Stimulated activated naive CD4-positive, alpha-beta T cell (primary cell): ENCODE data around the gene PFKL.

Experiments
- DNase-seq, 6 experiments: peaks; one replicate each; lab custom pipeline; 2025; lab: John Stamatoyannopoulos, UW

PFKL gene

GRCh38 chr21:44299458-44300261, at the start of gene PFKL:
PFKL (plus strand) TSS chr21:44300053; CDS start chr21:44300106, 53 bp downstream.
- peak in 5 of 6 experiments; percentile 24 to 75 (median 49) for DNase-seq

- no peak for DNase-seq
Measured at GRCh38 chr21:44253832-44254710, 45.8 kb upstream of the PFKL start.

- DNase-seq, result no peak
Measured at GRCh38 chr21:44255511-44255981, 44.3 kb upstream of the PFKL start.

- DNase-seq, result no peak
Measured at GRCh38 chr21:44258056-44258725, 41.7 kb upstream of the PFKL start.

GRCh38 chr21:44259082-44259705, 40.7 kb upstream of the PFKL start:
- no peak for DNase-seq

GRCh38 chr21:44260066-44260465, 39.8 kb upstream of the PFKL start:
- DNase-seq, result no peak

- DNase-seq, result no peak
Measured at GRCh38 chr21:44260791-44261631, 38.8 kb upstream of the PFKL start.

GRCh38 chr21:44261675-44262295, 38.1 kb upstream of the PFKL start, which contains the start of gene DNMT3L:
DNMT3L (minus strand) TSS chr21:44261897; CDS start chr21:44261259, 638 bp downstream.
- no peak for DNase-seq

- no peak for DNase-seq
Measured at GRCh38 chr21:44262338-44263056, 37.4 kb upstream of the PFKL start.

GRCh38 chr21:44263221-44263760, 36.6 kb upstream of the PFKL start:
- DNase-seq, result no peak

GRCh38 chr21:44263768-44264167, 36.1 kb upstream of the PFKL start:
- DNase-seq, result no peak

GRCh38 chr21:44265734-44266270, 34.1 kb upstream of the PFKL start:
- DNase-seq, result no peak

GRCh38 chr21:44267655-44268142, 32.2 kb upstream of the PFKL start:
- peak in 3 of 6 experiments; percentile 7 to 20 (median 7) for DNase-seq

GRCh38 chr21:44269090-44269489, 30.8 kb upstream of the PFKL start:
- DNase-seq, result no peak

- no peak for DNase-seq
Measured at GRCh38 chr21:44271558-44272283, 28.1 kb upstream of the PFKL start.

GRCh38 chr21:44272284-44272858, 27.5 kb upstream of the PFKL start:
- DNase-seq, result no peak

- no peak for DNase-seq
Measured at GRCh38 chr21:44273046-44273445, 26.8 kb upstream of the PFKL start.

- no peak for DNase-seq
Measured at GRCh38 chr21:44275041-44275440, 24.8 kb upstream of the PFKL start.
